SK-N-SH treated with all-trans-retinoic acid at 6 μM for 48 hours (cell line): ENCODE data around the gene LGR4.
A peak's percentile ranks its signal among the peaks of the same experiment; 100 is the strongest.

Experiments used
- ATAC-seq: fragments of 200-7000 bp; cut with Tn5 transposase; 3 replicates; pipeline ENCODE4 v1.9.1; 2020; ENCODE audit warnings: mild to moderate bottlenecking, moderate library complexity
- ARNTL ChIP-seq: fragments of 450-650 bp; formaldehyde crosslinking; IDR thresholded peaks from 2 replicates; pipeline ENCODE4 v1.5.0; 2020; ENCODE audit warnings: low read depth, mild to moderate bottlenecking, moderate library complexity, borderline replicate concordance
- BACH2 ChIP-seq: fragments of 250-450 bp; sonication (Bioruptor Pico); IDR thresholded peaks from 2 replicates; pipeline ENCODE4 v1.9.0; 2021; ENCODE audit warnings: mild to moderate bottlenecking, borderline replicate concordance
- CSDC2 ChIP-seq: fragments of 250-450 bp; sonication (Bioruptor Pico); IDR thresholded peaks from 2 replicates; pipeline ENCODE4 v1.5.0; 2020; ENCODE audit warnings: mild to moderate bottlenecking, moderate library complexity
- ESRRG ChIP-seq: fragments of 250-450 bp; sonication (Bioruptor Pico); IDR thresholded peaks from 2 replicates; pipeline ENCODE4 v1.6.1; 2021; ENCODE audit warnings: mild to moderate bottlenecking
- GLIS3 ChIP-seq: fragments of 250-450 bp; sonication (Bioruptor Pico); IDR thresholded peaks from 2 replicates; pipeline ENCODE4 v1.5.0; 2020; ENCODE audit warnings: mild to moderate bottlenecking, moderate library complexity
- ISL1 ChIP-seq: fragments of 250-450 bp; sonication (Bioruptor Pico); IDR thresholded peaks from 2 replicates; pipeline ENCODE4 v2.1.2; 2022; ENCODE audit warnings: mild to moderate bottlenecking, moderate library complexity
- OSR1 ChIP-seq: fragments of 250-450 bp; sonication (Bioruptor Pico); IDR thresholded peaks from 2 replicates; pipeline ENCODE4 v1.8.0; 2022; ENCODE audit warnings: moderate library complexity, mild to moderate bottlenecking, inconsistent platforms
- PPARA ChIP-seq: fragments of 250-450 bp; sonication (Bioruptor Pico); IDR thresholded peaks from 2 replicates; pipeline ENCODE4 v1.5.0; 2020; ENCODE audit warnings: mild to moderate bottlenecking, borderline replicate concordance
- RARB ChIP-seq: fragments of 250-450 bp; sonication (Bioruptor Pico); IDR thresholded peaks from 2 replicates; pipeline ENCODE4 v1.8.0; 2021; ENCODE audit warnings: mild to moderate bottlenecking, moderate library complexity
- SNAI2 ChIP-seq: fragments of 250-450 bp; sonication (Bioruptor Pico); IDR thresholded peaks from 2 replicates; pipeline ENCODE4 v1.5.0; 2020; ENCODE audit warnings: mild to moderate bottlenecking, moderate library complexity
- TCF4 ChIP-seq: fragments of 250-450 bp; sonication (Bioruptor Pico); IDR thresholded peaks from 2 replicates; pipeline ENCODE4 v1.8.0; 2021; ENCODE audit warnings: mild to moderate bottlenecking, moderate library complexity, borderline replicate concordance
- TOX ChIP-seq: fragments of 250-450 bp; sonication (Bioruptor Pico); IDR thresholded peaks from 2 replicates; pipeline ENCODE4 v1.8.0; 2021; ENCODE audit warnings: mild to moderate bottlenecking, moderate library complexity, borderline replicate concordance
- ZC3H10 ChIP-seq: fragments of 250-450 bp; sonication (Bioruptor Pico); IDR thresholded peaks from 2 replicates; pipeline ENCODE4 v1.5.1; 2021; ENCODE audit warnings: mild to moderate bottlenecking, moderate library complexity
- ZFP3 ChIP-seq: fragments of 250-450 bp; sonication (Bioruptor Pico); IDR thresholded peaks from 2 replicates; pipeline ENCODE4 v1.5.0; 2020; ENCODE audit warnings: mild to moderate bottlenecking, moderate library complexity
- ZFP30 ChIP-seq: fragments of 450-650 bp; formaldehyde crosslinking; IDR thresholded peaks from 2 replicates; pipeline ENCODE4 v1.5.0; 2022; ENCODE audit warnings: mild to moderate bottlenecking, moderate library complexity
- ZNF70 ChIP-seq: fragments of 450-650 bp; formaldehyde crosslinking; IDR thresholded peaks from 2 replicates; pipeline ENCODE4 v1.5.0; 2020; ENCODE audit warnings: mild to moderate bottlenecking, moderate library complexity
- ZNF8 ChIP-seq: fragments of 450-650 bp; formaldehyde crosslinking; IDR thresholded peaks from 2 replicates; pipeline ENCODE4 v1.5.0; 2020; ENCODE audit warnings: mild to moderate bottlenecking, moderate library complexity
- TF ChIP-seq, protein P1 (sequence below): fragments of 250-450 bp; sonication (Bioruptor Pico); IDR thresholded peaks from 2 replicates; pipeline ENCODE4 v1.5.0; 2020; ENCODE audit warnings: mild to moderate bottlenecking, moderate library complexity
- TF ChIP-seq, protein P2 (sequence below): fragments of 250-450 bp; sonication (Bioruptor Pico); IDR thresholded peaks from 2 replicates; pipeline ENCODE4 v1.5.1; 2021; ENCODE audit warnings: mild to moderate bottlenecking, moderate library complexity
- TF ChIP-seq, protein P3 (sequence below): fragments of 250-450 bp; sonication (Bioruptor Pico); IDR thresholded peaks from 2 replicates; pipeline ENCODE4 v1.8.0; 2021; ENCODE audit warnings: low read depth, mild to moderate bottlenecking, moderate library complexity, borderline replicate concordance
- TF ChIP-seq, protein P4 (sequence below): fragments of 250-450 bp; sonication (Bioruptor Pico); IDR thresholded peaks from 2 replicates; pipeline ENCODE4 v1.8.0; 2020; ENCODE audit warnings: mild to moderate bottlenecking, moderate library complexity, borderline replicate concordance

Gene LGR4

DNA sequence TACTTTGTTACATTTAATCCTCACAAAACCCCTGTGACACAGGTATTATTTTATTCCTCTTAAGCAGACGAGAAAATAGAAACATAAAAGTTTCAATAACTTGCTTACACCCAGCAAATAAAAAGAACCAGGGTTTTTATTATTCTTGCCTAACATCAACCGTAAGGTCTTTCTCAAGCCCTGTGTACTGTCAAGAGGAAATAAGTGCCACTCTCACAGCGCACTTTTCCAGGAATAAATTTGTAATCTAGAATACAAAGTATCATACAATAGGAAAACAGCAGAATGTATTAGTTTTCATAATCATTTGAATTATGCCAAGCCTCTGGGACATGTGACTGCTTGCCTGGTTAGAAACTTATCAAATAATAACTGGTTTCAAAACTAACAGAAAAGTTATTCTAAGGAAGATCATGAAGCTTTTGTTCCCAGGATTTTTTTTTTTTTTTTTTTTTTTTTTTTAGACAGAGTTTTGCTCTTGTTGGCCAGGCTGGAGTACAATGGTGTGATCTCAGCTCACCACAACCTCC lies 117.0 kb downstream of the LGR4 start:
- ATAC-seq = no peak

GRCh38 chr11:27354359-27354965 lies 118.1 kb downstream of the LGR4 start:
- no peak; the same call in 2 of the 3 replicates for ATAC-seq
- TF ChIP-seq SNAI2 (CRISPR knock-in tag) = no peak
- TF ChIP-seq, protein P1, sequence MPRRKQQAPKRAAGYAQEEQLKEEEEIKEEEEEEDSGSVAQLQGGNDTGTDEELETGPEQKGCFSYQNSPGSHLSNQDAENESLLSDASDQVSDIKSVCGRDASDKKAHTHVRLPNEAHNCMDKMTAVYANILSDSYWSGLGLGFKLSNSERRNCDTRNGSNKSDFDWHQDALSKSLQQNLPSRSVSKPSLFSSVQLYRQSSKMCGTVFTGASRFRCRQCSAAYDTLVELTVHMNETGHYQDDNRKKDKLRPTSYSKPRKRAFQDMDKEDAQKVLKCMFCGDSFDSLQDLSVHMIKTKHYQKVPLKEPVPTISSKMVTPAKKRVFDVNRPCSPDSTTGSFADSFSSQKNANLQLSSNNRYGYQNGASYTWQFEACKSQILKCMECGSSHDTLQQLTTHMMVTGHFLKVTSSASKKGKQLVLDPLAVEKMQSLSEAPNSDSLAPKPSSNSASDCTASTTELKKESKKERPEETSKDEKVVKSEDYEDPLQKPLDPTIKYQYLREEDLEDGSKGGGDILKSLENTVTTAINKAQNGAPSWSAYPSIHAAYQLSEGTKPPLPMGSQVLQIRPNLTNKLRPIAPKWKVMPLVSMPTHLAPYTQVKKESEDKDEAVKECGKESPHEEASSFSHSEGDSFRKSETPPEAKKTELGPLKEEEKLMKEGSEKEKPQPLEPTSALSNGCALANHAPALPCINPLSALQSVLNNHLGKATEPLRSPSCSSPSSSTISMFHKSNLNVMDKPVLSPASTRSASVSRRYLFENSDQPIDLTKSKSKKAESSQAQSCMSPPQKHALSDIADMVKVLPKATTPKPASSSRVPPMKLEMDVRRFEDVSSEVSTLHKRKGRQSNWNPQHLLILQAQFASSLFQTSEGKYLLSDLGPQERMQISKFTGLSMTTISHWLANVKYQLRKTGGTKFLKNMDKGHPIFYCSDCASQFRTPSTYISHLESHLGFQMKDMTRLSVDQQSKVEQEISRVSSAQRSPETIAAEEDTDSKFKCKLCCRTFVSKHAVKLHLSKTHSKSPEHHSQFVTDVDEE (CRISPR knock-in tag) = no peak
- no peak for TF ChIP-seq BACH2 (CRISPR knock-in tag)
- no peak for TF ChIP-seq ZC3H10
- TF ChIP-seq TOX (CRISPR knock-in tag) = no peak
- no peak for TF ChIP-seq ZNF70 (CRISPR knock-in tag)
- TF ChIP-seq RARB (CRISPR knock-in tag) = no peak
- no peak for TF ChIP-seq ISL1 (CRISPR knock-in tag)
- TF ChIP-seq CSDC2 (CRISPR knock-in tag) = no peak
- TF ChIP-seq ARNTL (CRISPR knock-in tag) = no peak
- no peak for TF ChIP-seq GLIS3 (CRISPR knock-in tag)

More for the DNA sequence above, 117.0 kb downstream of the LGR4 start:
- TF ChIP-seq RARB (CRISPR knock-in tag) (no peak), ZNF8 (CRISPR knock-in tag) (no peak), TCF4 (no peak), ISL1 (CRISPR knock-in tag) (no peak), PPARA (CRISPR knock-in tag) (no peak), SNAI2 (CRISPR knock-in tag) (no peak), CSDC2 (CRISPR knock-in tag) (no peak), ESRRG (CRISPR knock-in tag) (no peak), OSR1 (CRISPR knock-in tag) (no peak), ZFP3 (CRISPR knock-in tag) (no peak)
- TF ChIP-seq, protein P2, sequence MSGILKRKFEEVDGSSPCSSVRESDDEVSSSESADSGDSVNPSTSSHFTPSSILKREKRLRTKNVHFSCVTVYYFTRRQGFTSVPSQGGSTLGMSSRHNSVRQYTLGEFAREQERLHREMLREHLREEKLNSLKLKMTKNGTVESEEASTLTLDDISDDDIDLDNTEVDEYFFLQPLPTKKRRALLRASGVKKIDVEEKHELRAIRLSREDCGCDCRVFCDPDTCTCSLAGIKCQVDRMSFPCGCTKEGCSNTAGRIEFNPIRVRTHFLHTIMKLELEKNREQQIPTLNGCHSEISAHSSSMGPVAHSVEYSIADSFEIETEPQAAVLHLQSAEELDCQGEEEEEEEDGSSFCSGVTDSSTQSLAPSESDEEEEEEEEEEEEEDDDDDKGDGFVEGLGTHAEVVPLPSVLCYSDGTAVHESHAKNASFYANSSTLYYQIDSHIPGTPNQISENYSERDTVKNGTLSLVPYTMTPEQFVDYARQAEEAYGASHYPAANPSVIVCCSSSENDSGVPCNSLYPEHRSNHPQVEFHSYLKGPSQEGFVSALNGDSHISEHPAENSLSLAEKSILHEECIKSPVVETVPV (CRISPR knock-in tag) = no peak
- TF ChIP-seq, protein P3, sequence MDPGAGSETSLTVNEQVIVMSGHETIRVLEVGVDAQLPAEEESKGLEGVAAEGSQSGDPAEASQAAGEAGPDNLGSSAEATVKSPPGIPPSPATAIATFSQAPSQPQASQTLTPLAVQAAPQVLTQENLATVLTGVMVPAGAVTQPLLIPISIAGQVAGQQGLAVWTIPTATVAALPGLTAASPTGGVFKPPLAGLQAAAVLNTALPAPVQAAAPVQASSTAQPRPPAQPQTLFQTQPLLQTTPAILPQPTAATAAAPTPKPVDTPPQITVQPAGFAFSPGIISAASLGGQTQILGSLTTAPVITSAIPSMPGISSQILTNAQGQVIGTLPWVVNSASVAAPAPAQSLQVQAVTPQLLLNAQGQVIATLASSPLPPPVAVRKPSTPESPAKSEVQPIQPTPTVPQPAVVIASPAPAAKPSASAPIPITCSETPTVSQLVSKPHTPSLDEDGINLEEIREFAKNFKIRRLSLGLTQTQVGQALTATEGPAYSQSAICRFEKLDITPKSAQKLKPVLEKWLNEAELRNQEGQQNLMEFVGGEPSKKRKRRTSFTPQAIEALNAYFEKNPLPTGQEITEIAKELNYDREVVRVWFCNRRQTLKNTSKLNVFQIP (CRISPR knock-in tag) = no peak
- TF ChIP-seq, protein P1 (CRISPR knock-in tag) = no peak

DNA sequence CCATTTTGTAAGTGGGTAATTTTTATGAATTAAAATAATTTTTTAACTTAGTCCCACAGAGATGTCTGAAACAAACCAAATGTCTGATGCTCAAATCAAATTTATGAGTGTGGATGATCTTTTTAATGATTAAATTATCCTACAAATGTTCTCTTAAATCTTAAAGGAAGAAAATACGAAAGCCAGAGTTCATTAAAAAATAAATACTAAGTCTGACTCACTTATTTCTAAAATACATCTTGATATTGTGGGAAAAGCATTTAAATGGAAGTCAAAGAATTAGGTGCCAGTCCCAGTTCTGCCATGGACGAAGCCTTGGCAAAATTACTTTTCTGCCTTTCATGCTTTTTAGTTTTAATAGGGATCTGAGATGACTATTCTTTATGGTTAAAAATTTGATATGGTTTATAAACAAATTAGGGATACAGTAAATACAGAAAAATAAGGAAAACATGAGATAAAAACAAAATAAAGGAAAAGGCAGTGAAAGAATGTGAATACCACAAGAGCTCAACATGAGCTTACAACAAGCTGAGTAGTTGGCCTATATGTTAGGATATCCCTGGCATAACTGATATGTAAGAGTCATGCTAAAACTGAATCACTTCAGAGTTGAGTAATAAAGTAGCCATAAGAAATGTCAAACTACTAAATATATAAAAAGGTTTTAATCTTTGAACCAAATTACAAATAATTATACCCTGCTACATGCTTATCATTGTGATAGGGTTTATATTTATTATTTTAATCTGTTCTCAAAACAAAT lies 118.8 kb downstream of the LGR4 start:
- peak; percentile 74 for ATAC-seq
- TF ChIP-seq ZFP30 (CRISPR knock-in tag) (no peak), SNAI2 (CRISPR knock-in tag) (no peak), RARB (CRISPR knock-in tag) (no peak), ZC3H10 (peak; percentile 84; the same call in 1 of the 2 replicates), GLIS3 (CRISPR knock-in tag) (no peak), ISL1 (CRISPR knock-in tag) (peak; percentile 62), ZFP3 (CRISPR knock-in tag) (no peak)
- TF ChIP-seq, protein P4, sequence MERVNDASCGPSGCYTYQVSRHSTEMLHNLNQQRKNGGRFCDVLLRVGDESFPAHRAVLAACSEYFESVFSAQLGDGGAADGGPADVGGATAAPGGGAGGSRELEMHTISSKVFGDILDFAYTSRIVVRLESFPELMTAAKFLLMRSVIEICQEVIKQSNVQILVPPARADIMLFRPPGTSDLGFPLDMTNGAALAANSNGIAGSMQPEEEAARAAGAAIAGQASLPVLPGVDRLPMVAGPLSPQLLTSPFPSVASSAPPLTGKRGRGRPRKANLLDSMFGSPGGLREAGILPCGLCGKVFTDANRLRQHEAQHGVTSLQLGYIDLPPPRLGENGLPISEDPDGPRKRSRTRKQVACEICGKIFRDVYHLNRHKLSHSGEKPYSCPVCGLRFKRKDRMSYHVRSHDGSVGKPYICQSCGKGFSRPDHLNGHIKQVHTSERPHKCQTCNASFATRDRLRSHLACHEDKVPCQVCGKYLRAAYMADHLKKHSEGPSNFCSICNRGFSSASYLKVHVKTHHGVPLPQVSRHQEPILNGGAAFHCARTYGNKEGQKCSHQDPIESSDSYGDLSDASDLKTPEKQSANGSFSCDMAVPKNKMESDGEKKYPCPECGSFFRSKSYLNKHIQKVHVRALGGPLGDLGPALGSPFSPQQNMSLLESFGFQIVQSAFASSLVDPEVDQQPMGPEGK (CRISPR knock-in tag) = no peak
- TF ChIP-seq, protein P1 (CRISPR knock-in tag) = no peak
